ENCODE results near the gene NECAB3. TPM values are rescaled to one million over a fixed set of nuclear protein-coding genes. Genes with fewer than 3 reads are reported as not detected.
A peak's percentile ranks its signal among the peaks of the same experiment; 100 is the strongest.

Gene NECAB3
- total and polyA plus RNA-seq, 2 of the 13 experiments (the other 11 are each of a cell fraction or from before 2014, with no cell fraction given), result 61.5 to 65.5 TPM

DNA sequence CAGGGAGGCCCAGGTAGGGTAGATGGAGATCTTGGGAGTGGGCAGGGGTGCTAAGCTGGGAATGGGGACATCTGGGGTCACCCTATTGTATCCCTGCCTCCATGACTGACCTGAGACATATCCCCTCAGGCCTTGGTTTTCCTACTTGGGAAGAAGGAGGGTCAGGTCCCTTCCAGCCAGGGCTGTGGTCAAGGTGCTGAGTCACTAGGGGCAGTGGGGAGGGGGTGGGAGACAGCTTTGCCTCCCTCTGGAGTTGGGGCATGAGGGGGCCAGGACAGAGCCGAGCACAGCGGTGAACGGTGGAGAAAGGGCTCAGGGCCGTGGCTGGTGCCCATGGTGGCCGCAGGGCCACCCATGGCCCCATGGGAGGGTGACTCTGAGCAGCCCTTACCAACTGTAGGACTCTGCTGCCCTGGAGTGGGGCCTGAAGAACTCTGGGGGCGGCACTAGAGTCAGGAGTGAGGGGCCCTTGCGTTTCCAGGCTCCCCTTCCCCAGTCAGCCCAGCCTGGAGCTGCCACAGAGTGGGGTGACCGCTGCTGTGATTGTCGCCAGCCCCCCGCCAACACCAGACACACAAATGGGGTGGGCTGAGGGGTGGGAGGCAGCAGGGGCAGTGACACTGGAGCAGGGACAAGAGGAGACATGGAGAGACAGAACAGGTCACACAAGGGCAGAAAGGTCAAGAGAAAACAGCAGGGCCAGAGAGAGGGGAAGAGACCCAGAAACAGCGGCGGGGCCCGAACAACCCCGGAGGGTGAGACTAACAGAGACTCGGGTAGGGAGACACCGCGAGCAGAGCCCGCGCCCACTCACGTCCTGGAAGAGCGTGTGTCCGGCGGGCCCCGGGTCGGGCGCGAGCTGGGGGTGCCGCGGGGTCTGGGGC, 576 bp downstream of the NECAB3 start (continued):
- TF ChIP-seq, protein P1, sequence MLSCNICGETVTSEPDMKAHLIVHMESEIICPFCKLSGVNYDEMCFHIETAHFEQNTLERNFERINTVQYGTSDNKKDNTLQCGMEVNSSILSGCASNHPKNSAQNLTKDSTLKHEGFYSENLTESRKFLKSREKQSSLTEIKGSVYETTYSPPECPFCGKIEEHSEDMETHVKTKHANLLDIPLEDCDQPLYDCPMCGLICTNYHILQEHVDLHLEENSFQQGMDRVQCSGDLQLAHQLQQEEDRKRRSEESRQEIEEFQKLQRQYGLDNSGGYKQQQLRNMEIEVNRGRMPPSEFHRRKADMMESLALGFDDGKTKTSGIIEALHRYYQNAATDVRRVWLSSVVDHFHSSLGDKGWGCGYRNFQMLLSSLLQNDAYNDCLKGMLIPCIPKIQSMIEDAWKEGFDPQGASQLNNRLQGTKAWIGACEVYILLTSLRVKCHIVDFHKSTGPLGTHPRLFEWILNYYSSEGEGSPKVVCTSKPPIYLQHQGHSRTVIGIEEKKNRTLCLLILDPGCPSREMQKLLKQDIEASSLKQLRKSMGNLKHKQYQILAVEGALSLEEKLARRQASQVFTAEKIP (CRISPR knock-in tag; IDR thresholded peaks at IDR 0.05; ENCODE audit: borderline replicate concordance), result no peak
- TF ChIP-seq SP2 (CRISPR knock-in tag; IDR thresholded peaks at IDR 0.05), result 0 out of 2 replicates have a peak, but pooled peaks have one; percentile 20
- TF ChIP-seq ZNF207 (IDR thresholded peaks at IDR 0.05; ENCODE audit: borderline replicate concordance), result no peak
- TF ChIP-seq ZBTB42 (CRISPR knock-in tag; IDR thresholded peaks at IDR 0.05), result 0 out of 2 replicates have a peak, but pooled peaks have one; percentile 67
- TF ChIP-seq ZBTB1 (CRISPR knock-in tag; IDR thresholded peaks at IDR 0.05; ENCODE audit: borderline replicate concordance), result no peak
- TF ChIP-seq, protein P2, sequence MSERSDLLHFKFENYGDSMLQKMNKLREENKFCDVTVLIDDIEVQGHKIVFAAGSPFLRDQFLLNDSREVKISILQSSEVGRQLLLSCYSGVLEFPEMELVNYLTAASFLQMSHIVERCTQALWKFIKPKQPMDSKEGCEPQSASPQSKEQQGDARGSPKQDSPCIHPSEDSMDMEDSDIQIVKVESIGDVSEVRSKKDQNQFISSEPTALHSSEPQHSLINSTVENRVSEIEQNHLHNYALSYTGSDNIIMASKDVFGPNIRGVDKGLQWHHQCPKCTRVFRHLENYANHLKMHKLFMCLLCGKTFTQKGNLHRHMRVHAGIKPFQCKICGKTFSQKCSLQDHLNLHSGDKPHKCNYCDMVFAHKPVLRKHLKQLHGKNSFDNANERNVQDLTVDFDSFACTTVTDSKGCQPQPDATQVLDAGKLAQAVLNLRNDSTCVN (CRISPR knock-in tag; IDR thresholded peaks at IDR 0.05; ENCODE audit: borderline replicate concordance), result 0 out of 2 replicates have a peak, but pooled peaks have one; percentile 14
- TF ChIP-seq NBN (conservative IDR thresholded peaks at IDR 0.05), result no peak
- peak; percentile 14; the same call in 1 of the 2 replicates for TF ChIP-seq DMAP1 (CRISPR knock-in tag; IDR thresholded peaks at IDR 0.05)
- TF ChIP-seq ZSCAN25 (CRISPR knock-in tag; IDR thresholded peaks at IDR 0.05), result no peak; the same call in 1 of the 2 replicates
- no peak for TF ChIP-seq RNF2 (conservative IDR thresholded peaks at IDR 0.05; ENCODE audit: low read depth)
- TF ChIP-seq HNRNPUL1 (IDR thresholded peaks at IDR 0.05; ENCODE audit: low read depth, low read length), result no peak
- TF ChIP-seq, protein P3, sequence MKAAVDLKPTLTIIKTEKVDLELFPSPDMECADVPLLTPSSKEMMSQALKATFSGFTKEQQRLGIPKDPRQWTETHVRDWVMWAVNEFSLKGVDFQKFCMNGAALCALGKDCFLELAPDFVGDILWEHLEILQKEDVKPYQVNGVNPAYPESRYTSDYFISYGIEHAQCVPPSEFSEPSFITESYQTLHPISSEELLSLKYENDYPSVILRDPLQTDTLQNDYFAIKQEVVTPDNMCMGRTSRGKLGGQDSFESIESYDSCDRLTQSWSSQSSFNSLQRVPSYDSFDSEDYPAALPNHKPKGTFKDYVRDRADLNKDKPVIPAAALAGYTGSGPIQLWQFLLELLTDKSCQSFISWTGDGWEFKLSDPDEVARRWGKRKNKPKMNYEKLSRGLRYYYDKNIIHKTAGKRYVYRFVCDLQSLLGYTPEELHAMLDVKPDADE (CRISPR knock-in tag; IDR thresholded peaks at IDR 0.05), result 0 out of 2 replicates have a peak, but pooled peaks have one; percentile 9
- TF ChIP-seq KLF6 (CRISPR knock-in tag; IDR thresholded peaks at IDR 0.05), result peak; percentile 8; the same call in 1 of the 2 replicates
- TF ChIP-seq ZNF569 (CRISPR knock-in tag; IDR thresholded peaks at IDR 0.05; ENCODE audit: borderline replicate concordance), result no peak; the same call in 1 of the 2 replicates
- no peak for TF ChIP-seq SIN3A (IDR thresholded peaks at IDR 0.05; ENCODE audit: borderline replicate concordance, low read depth, low read length)
- TF ChIP-seq ZNF430 (CRISPR knock-in tag; IDR thresholded peaks at IDR 0.05), result 0 out of 2 replicates have a peak, but pooled peaks have one; percentile 15
- TF ChIP-seq MAFG (CRISPR knock-in tag; IDR thresholded peaks at IDR 0.05), result 0 out of 2 replicates have a peak, but pooled peaks have one; percentile 53
- TF ChIP-seq IRF2 (CRISPR knock-in tag; IDR thresholded peaks at IDR 0.05), result no peak
- no peak; the same call in 1 of the 2 replicates for TF ChIP-seq NFE2L1 (CRISPR knock-in tag; IDR thresholded peaks at IDR 0.05; ENCODE audit: borderline replicate concordance)
- TF ChIP-seq, protein P4, sequence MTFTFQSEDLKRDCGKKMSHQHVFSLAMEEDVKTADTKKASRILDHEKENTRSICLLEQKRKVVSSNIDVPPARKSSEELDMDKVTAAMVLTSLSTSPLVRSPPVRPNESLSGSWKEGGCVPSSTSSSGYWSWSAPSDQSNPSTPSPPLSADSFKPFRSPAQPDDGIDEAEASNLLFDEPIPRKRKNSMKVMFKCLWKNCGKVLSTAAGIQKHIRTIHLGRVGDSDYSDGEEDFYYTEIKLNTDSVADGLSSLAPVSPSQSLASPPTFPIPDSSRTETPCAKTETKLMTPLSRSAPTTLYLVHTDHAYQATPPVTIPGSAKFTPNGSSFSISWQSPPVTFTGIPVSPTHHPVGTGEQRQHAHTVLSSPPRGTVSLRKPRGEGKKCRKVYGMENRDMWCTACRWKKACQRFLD (CRISPR knock-in tag; IDR thresholded peaks at IDR 0.05; ENCODE audit: borderline replicate concordance), result peak; percentile 43; the same call in 1 of the 2 replicates
- TF ChIP-seq KAT2B (IDR thresholded peaks at IDR 0.05; ENCODE audit: borderline replicate concordance, low read depth, low read length), result no peak
- TF ChIP-seq PAX8 (CRISPR knock-in tag; IDR thresholded peaks at IDR 0.05; ENCODE audit: borderline replicate concordance), result no peak
- TF ChIP-seq KLF15 (CRISPR knock-in tag; IDR thresholded peaks at IDR 0.05; ENCODE audit: borderline replicate concordance), result no peak
- TF ChIP-seq, protein P5, sequence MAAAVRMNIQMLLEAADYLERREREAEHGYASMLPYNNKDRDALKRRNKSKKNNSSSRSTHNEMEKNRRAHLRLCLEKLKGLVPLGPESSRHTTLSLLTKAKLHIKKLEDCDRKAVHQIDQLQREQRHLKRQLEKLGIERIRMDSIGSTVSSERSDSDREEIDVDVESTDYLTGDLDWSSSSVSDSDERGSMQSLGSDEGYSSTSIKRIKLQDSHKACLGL (CRISPR knock-in tag; IDR thresholded peaks at IDR 0.05), result peak; percentile 25; the same call in 1 of the 2 replicates
